HEK293T (cell line): ENCODE results near the gene POLR3GL.

Experiments
- ARNT ChIP-seq: fragments of 450-650 bp; IDR thresholded peaks from 2 replicates; pipeline ENCODE4 v1.6.1; 2017; ENCODE audit warnings: mild to moderate bottlenecking
- BHLHE40 ChIP-seq: fragments of 450-650 bp; IDR thresholded peaks from 2 replicates; pipeline ENCODE4 v1.6.1; 2016; ENCODE audit warnings: mild to moderate bottlenecking, moderate library complexity, borderline replicate concordance
- CTBP1 ChIP-seq: fragments of 450-650 bp; IDR thresholded peaks from 2 replicates; pipeline ENCODE4 v1.6.1; 2016; ENCODE audit warnings: borderline replicate concordance
- ELF4 ChIP-seq: fragments of 450-650 bp; IDR thresholded peaks from 2 replicates; pipeline ENCODE4 v1.6.1; 2017; ENCODE audit warnings: antibody characterized with exemption
- FOXK2 ChIP-seq: fragments of 450-650 bp; IDR thresholded peaks from 2 replicates; pipeline ENCODE4 v1.6.1; 2016; ENCODE audit warnings: mild to moderate bottlenecking
- FOXM1 ChIP-seq: fragments of 450-650 bp; IDR thresholded peaks from 2 replicates; pipeline ENCODE4 v1.6.1; 2017; ENCODE audit warnings: mild to moderate bottlenecking, borderline replicate concordance
- HDGF ChIP-seq: fragments of 450-650 bp; IDR thresholded peaks from 2 replicates; pipeline ENCODE4 v1.6.1; 2017; ENCODE audit warnings: antibody characterized with exemption, borderline replicate concordance
- L3MBTL2 ChIP-seq: fragments of 450-650 bp; conservative IDR thresholded peaks from 2 replicates; pipeline ENCODE4 v1.6.1; 2016; ENCODE audit warnings: mild to moderate bottlenecking
- LEF1 ChIP-seq: fragments of 450-650 bp; IDR thresholded peaks from 2 replicates; pipeline ENCODE4 v1.6.1; 2017; ENCODE audit warnings: mild to moderate bottlenecking, borderline replicate concordance
- SP1 ChIP-seq: fragments of 450-650 bp; IDR thresholded peaks from 2 replicates; pipeline ENCODE4 v1.6.1; 2017
- SUZ12 ChIP-seq: fragments of 450-650 bp; IDR thresholded peaks from 2 replicates; pipeline ENCODE4 v1.6.1; 2016; ENCODE audit warnings: mild to moderate bottlenecking
- TARDBP ChIP-seq: fragments of 450-650 bp; IDR thresholded peaks from 2 replicates; pipeline ENCODE4 v1.6.1; 2016

DNA sequence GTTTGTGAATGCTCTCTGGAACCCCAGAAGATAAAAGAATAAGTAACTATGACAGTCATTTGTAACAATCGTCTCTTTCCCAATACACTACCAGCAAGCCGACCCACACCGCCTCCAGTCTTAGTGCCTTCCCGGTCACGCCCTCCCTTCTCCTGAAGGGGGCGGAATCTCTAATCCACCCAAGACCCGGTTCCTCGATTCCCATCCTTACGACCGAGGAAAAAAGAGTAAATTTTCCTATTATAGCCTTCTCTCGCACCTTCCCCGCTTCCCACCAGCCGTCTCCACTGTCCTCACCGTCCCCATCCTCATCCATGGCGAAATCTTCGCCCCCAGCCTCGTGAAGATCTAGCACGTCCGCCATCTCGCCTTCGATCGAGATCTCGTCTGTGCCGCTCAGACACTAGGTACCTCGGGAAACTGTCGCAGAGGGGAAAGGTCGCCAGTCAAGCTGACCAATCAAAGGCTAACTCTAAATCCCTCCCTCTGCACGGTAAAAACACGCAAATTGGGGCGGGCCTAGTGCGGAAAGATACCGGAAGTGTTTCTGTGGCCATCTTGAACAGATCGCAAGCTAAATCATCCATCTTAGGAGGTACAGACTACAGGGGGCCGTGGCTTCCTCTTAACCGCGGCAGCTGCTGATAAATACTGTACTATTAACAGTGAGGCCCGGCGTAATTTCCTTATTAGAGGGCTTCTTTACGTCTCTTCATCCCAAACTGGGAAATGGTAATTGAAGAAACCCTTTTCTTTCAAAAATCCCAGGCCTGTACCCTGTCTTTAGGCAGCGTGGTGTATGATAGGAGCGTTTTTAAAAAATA lies 37.2 kb upstream of the POLR3GL start, which contains the start of gene RBM8A:
- no peak for TF ChIP-seq FOXM1
- TF ChIP-seq L3MBTL2, result peak; percentile 97
- peak; percentile 95 for TF ChIP-seq ELF4
- peak; percentile 65; the same call in 1 of the 2 replicates for TF ChIP-seq TARDBP
- no peak for TF ChIP-seq BHLHE40
- no peak; the same call in 1 of the 2 replicates for TF ChIP-seq CTBP1
- TF ChIP-seq LEF1, result no peak
- peak; percentile 23; the same call in 1 of the 2 replicates for TF ChIP-seq FOXK2
- TF ChIP-seq HDGF, result no peak
- TF ChIP-seq SP1, result no peak
- no peak for TF ChIP-seq SUZ12
- no peak for TF ChIP-seq ARNT
